ENCODE results near the gene IER3.

GRCh38 chr6:30712441-30712945, 31.9 kb downstream of the IER3 start:
- TF ChIP-seq CTCF (IDR thresholded peaks at IDR 0.05; ENCODE audit: insufficient read depth, low read length) = no peak
- no peak for TF ChIP-seq REST (IDR thresholded peaks at IDR 0.05; ENCODE audit: insufficient replicate concordance, low read depth)
- no peak for TF ChIP-seq POLR2AphosphoS5 (IDR thresholded peaks at IDR 0.05; ENCODE audit: low read depth)
- TF ChIP-seq GABPA (IDR thresholded peaks at IDR 0.05; ENCODE audit: low read depth) = no peak
- TF ChIP-seq SPI1 (IDR thresholded peaks at IDR 0.05; ENCODE audit: borderline replicate concordance, low read depth) = no peak

Data from HL-60 (cell line).